ENCODE results near the gene CHD5.
A peak's percentile ranks its signal among the peaks of the same experiment; 100 is the strongest.

CHD5 gene

DNA sequence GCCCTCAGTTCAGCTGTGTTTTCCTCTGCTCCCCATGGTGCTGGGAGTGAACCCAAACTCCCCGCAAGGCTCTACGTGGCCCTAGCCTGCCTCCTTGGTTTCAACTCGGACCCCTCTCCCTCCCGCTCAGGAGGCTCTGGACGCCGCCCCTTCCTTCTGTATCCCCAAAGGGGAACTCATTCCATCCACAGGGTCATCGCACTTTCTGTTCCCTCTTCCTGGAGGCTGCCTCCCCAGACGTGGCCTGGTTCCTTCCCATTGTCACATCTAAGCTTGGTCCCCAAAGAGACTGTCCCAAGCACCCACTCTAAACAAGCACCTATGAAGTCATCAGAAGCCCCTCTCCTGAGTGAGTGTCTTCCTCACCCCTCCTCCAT, 123.6 kb downstream of the CHD5 start:
- in situ Hi-C loops (cut with MboI; ENCODE audit: low pct_unique_long_range_greater_than_20kb, low sequenced_read_pairs) = no loop called here
- DNase-seq = no peak

- in situ Hi-C loops (cut with MboI; ENCODE audit: low pct_unique_long_range_greater_than_20kb, low sequenced_read_pairs) = no loop called here
- DNase-seq = no peak
Observed at GRCh38 chr1:6054596-6054995, 125.5 kb downstream of the CHD5 start.

DNA sequence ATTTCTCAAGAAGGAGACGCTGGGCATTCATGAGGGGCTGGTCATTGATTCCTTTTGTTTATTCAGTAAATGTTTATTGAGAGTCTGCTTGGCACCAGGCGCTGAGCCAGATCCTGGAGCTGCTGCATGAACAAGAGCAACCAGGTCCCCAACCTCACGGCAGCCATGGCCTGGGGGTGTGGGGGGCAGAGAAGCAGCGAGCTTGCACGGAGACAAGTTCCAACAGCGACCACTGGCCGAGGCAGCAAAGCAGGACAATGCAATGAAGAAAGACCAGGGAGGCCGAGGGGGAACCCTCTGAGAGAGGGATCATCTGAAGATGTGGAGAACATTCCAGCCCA, 126.9 kb downstream of the CHD5 start:
- DNase-seq = no peak
- in situ Hi-C loops (cut with MboI; ENCODE audit: low pct_unique_long_range_greater_than_20kb, low sequenced_read_pairs) = no loop called here

DNA sequence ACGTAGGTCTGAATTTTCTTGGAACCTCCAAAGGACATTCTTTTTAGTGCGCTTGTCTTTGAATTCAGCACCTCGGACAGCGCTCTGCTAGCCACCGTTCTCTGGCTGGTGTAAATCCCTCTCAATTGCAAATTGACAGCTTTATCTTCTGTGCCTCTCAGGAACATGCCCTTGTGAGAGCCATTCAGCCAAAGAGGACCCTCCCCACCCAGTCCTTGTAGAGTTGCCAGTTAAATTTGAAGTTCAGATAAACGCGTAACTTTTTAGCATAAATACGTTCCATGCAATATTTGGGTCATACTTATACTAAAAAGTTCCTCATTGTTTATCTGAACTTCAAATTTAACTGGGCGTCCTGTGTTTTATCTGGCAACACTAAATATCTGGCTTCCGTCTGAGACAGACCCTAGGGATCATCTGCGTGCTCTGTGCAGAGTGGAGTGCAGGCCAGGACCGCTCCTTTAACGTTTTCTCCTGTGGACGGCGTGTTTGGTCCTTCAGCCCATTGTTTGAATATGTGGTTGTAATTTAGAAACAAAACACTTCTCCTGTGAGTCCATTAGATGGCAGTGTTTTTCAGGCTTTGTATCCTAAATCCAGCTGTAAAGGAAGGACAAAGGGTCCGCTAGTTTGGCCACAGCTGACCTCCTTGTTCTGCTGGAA, 127.4 kb downstream of the CHD5 start:
- peak; percentile 31 for DNase-seq
- in situ Hi-C loops (cut with MboI; ENCODE audit: low pct_unique_long_range_greater_than_20kb, low sequenced_read_pairs) = no loop called here

Data from KBM-7 (cell line).